Endothelial cell of umbilical vein (primary cell): Measurements from ENCODE around the gene BCL2. TPM values are rescaled to one million over a fixed set of nuclear protein-coding genes. Genes with fewer than 3 reads are reported as not detected.

Source experiments
- BruUV-seq: library from RNA; stranded (reverse); fragments of 400-500 nt; replicated peaks from 2 replicates; lab custom pipeline; 2021; lab: Mats Ljungman, UMichigan
- CTCF ChIA-PET: fragments of 300-600, 350-600 bp; sonication (Branson Sonifier 250); formaldehyde crosslinking; loops from one replicate; lab custom pipeline; 2021; ENCODE audit warnings: antibody characterized with exemption, inconsistent platforms; lab: Charles Lee
- POLR2A ChIA-PET: fragments of 300-600, 350-600 bp; sonication (Branson Sonifier 250); formaldehyde crosslinking; loops from one replicate; lab custom pipeline; 2021; ENCODE audit warnings: antibody characterized with exemption, inconsistent platforms; lab: Charles Lee
- DNase-seq: peaks from one replicate; pipeline ENCODE4 v3.0.0-alpha.2; 2011; ENCODE audit warnings: low read depth, low spot score
- FAIRE-seq: peaks from 2 replicates; lab custom pipeline; 2011; peaks lifted over from hg19 to GRCh38; lab: Jason Lieb, UNC
- H2AFZ ChIP-seq: 2 replicates; pipeline ENCODE4 v1.6.0; 2012; ENCODE audit warnings: low read depth, low read length, control low read depth, inconsistent platforms
- H3K27ac ChIP-seq: 2 replicates; pipeline ENCODE4 v1.5.1; 2011; ENCODE audit warnings: low read depth, mild to moderate bottlenecking, control low read depth, low read length, moderate library complexity; ENCODE audit not compliant: insufficient read depth
- H3K27me3 ChIP-seq, 2 experiments: 2 replicates each; pipeline versions ENCODE4 v1.6.0 to v1.6.1; 2011; ENCODE audit warnings: low read length in 2 of 2, mixed read lengths in 1 of 2; ENCODE audit not compliant: control insufficient read depth in 2 of 2, insufficient read depth in 2 of 2
- H3K36me3 ChIP-seq, 2 experiments: 2 replicates in 1 of 2; 3 replicates in 1 of 2; pipeline ENCODE4 v1.5.1; 2011; ENCODE audit warnings: low read length in 2 of 2, mild to moderate bottlenecking in 1 of 2, moderate library complexity in 1 of 2; ENCODE audit not compliant: control insufficient read depth in 2 of 2, insufficient read depth in 2 of 2; ENCODE audit errors: extremely low read depth in 1 of 2
- H3K4me1 ChIP-seq: 3 replicates; pipeline ENCODE4 v1.5.1; 2011; ENCODE audit warnings: mild to moderate bottlenecking, low read length; ENCODE audit not compliant: control insufficient read depth, insufficient read depth; ENCODE audit errors: extremely low read depth
- H3K4me2 ChIP-seq: 2 replicates; pipeline ENCODE4 v1.6.1; 2011; ENCODE audit warnings: low read length, control low read depth, mixed read lengths; ENCODE audit not compliant: insufficient read depth
- H3K4me3 ChIP-seq, 3 experiments: fragments of 200-600 bp in 1 of 3; sonication (generic), shearing (Covaris generic) in 1 of 3; replicated peaks in 1 of 3; 2 replicates each; pipeline ENCODE4 v1.5.1; 2011 to 2016; ENCODE audit warnings: control low read depth in 3 of 3, low read length in 3 of 3, mild to moderate bottlenecking in 2 of 3, inconsistent platforms in 1 of 3, low read depth in 1 of 3, moderate library complexity in 1 of 3; ENCODE audit not compliant: insufficient read depth in 1 of 3
- H3K79me2 ChIP-seq: 2 replicates; pipeline ENCODE4 v1.6.0; 2012; ENCODE audit warnings: low read length, inconsistent platforms; ENCODE audit not compliant: control insufficient read depth, insufficient read depth
- H3K9ac ChIP-seq: replicated peaks from 2 replicates; pipeline ENCODE3; 2011; ENCODE audit warnings: low read length, control low read depth; ENCODE audit not compliant: insufficient read depth; ENCODE audit errors: extremely low read depth
- H3K9me1 ChIP-seq: replicated peaks from 3 replicates; pipeline ENCODE4 v1.6.0; 2011; ENCODE audit warnings: mild to moderate bottlenecking, low read length; ENCODE audit not compliant: control insufficient read depth, insufficient read depth; ENCODE audit errors: extremely low read depth
- H3K9me3 ChIP-seq: replicated peaks from 2 replicates; pipeline ENCODE4 v1.5.1; 2012; ENCODE audit warnings: low read length, inconsistent platforms; ENCODE audit not compliant: control insufficient read depth, insufficient read depth
- H4K20me1 ChIP-seq: replicated peaks from 2 replicates; pipeline ENCODE3; 2011; ENCODE audit warnings: mild to moderate bottlenecking, low read length; ENCODE audit not compliant: control insufficient read depth, insufficient read depth; ENCODE audit errors: extremely low read depth
- EZH2 ChIP-seq: IDR thresholded peaks from 2 replicates; pipeline ENCODE4 v1.6.1; 2012; ENCODE audit warnings: borderline replicate concordance, low read depth, mild to moderate bottlenecking, moderate library complexity, low read length, inconsistent platforms; ENCODE audit not compliant: severe bottlenecking
- FOS ChIP-seq: IDR thresholded peaks from 2 replicates; pipeline ENCODE4 v1.6.1; 2011; ENCODE audit warnings: mild to moderate bottlenecking, low read length, moderate library complexity, borderline replicate concordance; ENCODE audit not compliant: insufficient read depth
- GATA2 ChIP-seq: IDR thresholded peaks from 2 replicates; pipeline ENCODE4 v1.7.0; 2011; ENCODE audit warnings: low read depth, mild to moderate bottlenecking, moderate library complexity, mixed read lengths, low read length; ENCODE audit not compliant: insufficient read length, insufficient read depth
- JUN ChIP-seq: IDR thresholded peaks from 2 replicates; pipeline ENCODE4 v1.6.1; 2011; ENCODE audit warnings: borderline replicate concordance, low read depth; ENCODE audit not compliant: insufficient read length, insufficient read depth
- MYC ChIP-seq: IDR thresholded peaks from one replicate; pipeline ENCODE4 v1.6.1; 2011; ENCODE audit warnings: mild to moderate bottlenecking, low read depth, low read length
- POLR2A ChIP-seq: IDR thresholded peaks from 2 replicates; pipeline ENCODE4 v1.6.1; 2012; ENCODE audit warnings: low read depth, mild to moderate bottlenecking, control low read depth, low read length
- POLR2AphosphoS5 ChIP-seq: IDR thresholded peaks from 2 replicates; pipeline ENCODE4 v1.6.1; 2012; ENCODE audit warnings: low read depth, mild to moderate bottlenecking, control low read depth, low read length, moderate library complexity; ENCODE audit not compliant: insufficient read depth
- dilution Hi-C: fragments of 300-500 bp; cut with MboI; formaldehyde crosslinking; loops from one replicate; pipeline ENCODE4 v1.15.0; 2019; ENCODE audit warnings: low sequenced_read_pairs; ENCODE audit not compliant: extremely low pct_ligation_motif_present
- intact Hi-C: fragments of 100-400 bp; cut with micrococcal nuclease; formaldehyde crosslinking; loops from one replicate; pipeline ENCODE4 v1.10.0; 2022
- polyA plus RNA-seq, 4 experiments: library from polyadenylated mRNA; depleted of rRNA in 3 of 4; stranded (reverse) in 3 of 4; unstranded in 1 of 4; fragments of >200 nt; gene quantifications; 2 replicates each; pipeline versions ENCODE4 v1.2.1 to v1.2.3, GENCODE V29; 2011 to 2012; ENCODE audit warnings: missing spikeins in 1 of 4
- total RNA-seq: library from RNA; stranded (reverse); gene quantifications from 2 replicates; pipeline ENCODE4 v1.2.3, GENCODE V29; 2021
- TF ChIP-seq, protein P1 (sequence below), 2 donors: IDR thresholded peaks; 1 replicate in 1 of 2; 2 replicates in 1 of 2; pipeline ENCODE4 v1.5.1; 2011; ENCODE audit warnings: low read length in 2 of 2, mild to moderate bottlenecking in 2 of 2, moderate library complexity in 2 of 2, control low read depth in 1 of 2, inconsistent platforms in 1 of 2, low read depth in 1 of 2; ENCODE audit not compliant: insufficient read depth in 1 of 2; ENCODE audit errors: extremely low read depth in 1 of 2
- TF ChIP-seq, protein P2 (sequence below): IDR thresholded peaks from 2 replicates; pipeline ENCODE4 v1.6.1; 2011; ENCODE audit not compliant: insufficient read depth, insufficient read length

The BCL2 gene
- total and polyA plus RNA-seq, 2 donors (not counting 3 experiments of a cell fraction or from before 2014, with no cell fraction given), result 0.35 to 5.0 TPM

DNA sequence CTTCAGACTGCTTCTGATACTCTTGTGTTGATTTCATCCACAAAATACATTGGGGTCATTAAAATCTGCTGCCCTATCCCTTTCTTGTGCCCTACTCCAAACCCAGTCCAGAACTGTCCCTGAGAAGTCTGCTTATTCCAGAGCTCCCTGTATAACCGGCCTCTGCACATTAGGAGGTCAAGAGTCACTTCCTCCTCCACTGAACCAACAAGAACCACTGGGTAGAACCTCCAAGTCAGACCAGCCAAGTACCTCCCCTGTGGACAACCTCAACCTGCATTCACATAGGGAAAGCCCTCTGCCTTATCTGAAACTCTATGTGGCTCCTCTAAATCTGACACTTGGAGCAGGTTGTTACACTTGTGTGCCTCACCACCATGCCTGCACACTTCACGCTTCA lies 25.3 kb upstream of the BCL2 start:
- CTCF ChIA-PET, result no interaction called here

GRCh38 chr18:63344263-63344662 lies 24.7 kb upstream of the BCL2 start:
- H2AFZ ChIP-seq, result no peak overlapping the region
- intact Hi-C loops, result loop anchor here (5.0 kb wide), 1 partner anchor 78 kb away; the partner anchor contains the start of gene VPS4B
- H4K20me1 ChIP-seq, result no peaks in the 10 kb centered on the region
- no peak overlapping the region for H3K4me3 ChIP-seq
- POLR2A ChIA-PET, result no interaction called here
- H3K4me1 ChIP-seq, result no peaks in the 10 kb centered on the region
- H3K9me3 ChIP-seq, result no peaks in the 10 kb centered on the region
- no peaks in the 10 kb centered on the region for H3K9me1 ChIP-seq
- FAIRE-seq, result no peak
- no peak for TF ChIP-seq EZH2
- no peak for TF ChIP-seq MYC
- TF ChIP-seq POLR2AphosphoS5, result no peak
- no peak for TF ChIP-seq FOS
- TF ChIP-seq JUN, result no peak
- TF ChIP-seq, protein P1, sequence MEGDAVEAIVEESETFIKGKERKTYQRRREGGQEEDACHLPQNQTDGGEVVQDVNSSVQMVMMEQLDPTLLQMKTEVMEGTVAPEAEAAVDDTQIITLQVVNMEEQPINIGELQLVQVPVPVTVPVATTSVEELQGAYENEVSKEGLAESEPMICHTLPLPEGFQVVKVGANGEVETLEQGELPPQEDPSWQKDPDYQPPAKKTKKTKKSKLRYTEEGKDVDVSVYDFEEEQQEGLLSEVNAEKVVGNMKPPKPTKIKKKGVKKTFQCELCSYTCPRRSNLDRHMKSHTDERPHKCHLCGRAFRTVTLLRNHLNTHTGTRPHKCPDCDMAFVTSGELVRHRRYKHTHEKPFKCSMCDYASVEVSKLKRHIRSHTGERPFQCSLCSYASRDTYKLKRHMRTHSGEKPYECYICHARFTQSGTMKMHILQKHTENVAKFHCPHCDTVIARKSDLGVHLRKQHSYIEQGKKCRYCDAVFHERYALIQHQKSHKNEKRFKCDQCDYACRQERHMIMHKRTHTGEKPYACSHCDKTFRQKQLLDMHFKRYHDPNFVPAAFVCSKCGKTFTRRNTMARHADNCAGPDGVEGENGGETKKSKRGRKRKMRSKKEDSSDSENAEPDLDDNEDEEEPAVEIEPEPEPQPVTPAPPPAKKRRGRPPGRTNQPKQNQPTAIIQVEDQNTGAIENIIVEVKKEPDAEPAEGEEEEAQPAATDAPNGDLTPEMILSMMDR (IDR thresholded peaks at IDR 0.05; ENCODE audit: extremely low read depth in 1 of 2, insufficient read depth in 1 of 2, low read depth in 1 of 2, low read length in 2 of 2), result no peak
- no peak for TF ChIP-seq POLR2A
- TF ChIP-seq GATA2, result no peak
- TF ChIP-seq, protein P2, sequence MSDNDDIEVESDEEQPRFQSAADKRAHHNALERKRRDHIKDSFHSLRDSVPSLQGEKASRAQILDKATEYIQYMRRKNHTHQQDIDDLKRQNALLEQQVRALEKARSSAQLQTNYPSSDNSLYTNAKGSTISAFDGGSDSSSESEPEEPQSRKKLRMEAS, result no peak
- H3K27ac ChIP-seq, result no peak overlapping the region
- H3K4me2 ChIP-seq, result no peak overlapping the region
- H3K9ac ChIP-seq, result no peak overlapping the region
- H3K79me2 ChIP-seq, result no peaks in the 10 kb centered on the region
- H3K27me3 ChIP-seq, result no peaks in the 10 kb centered on the region
- H3K36me3 ChIP-seq, result peaks cover 14 to 23% of the 10 kb centered on the region in 2 experiments
- BruUV-seq, result no TSS peak
- no peak for DNase-seq
- CTCF ChIA-PET, result interaction anchor here (0.7 to 4.7 kb wide), 2 partner anchors 93 to 95 kb away, joined by 3 to 34 read pairs; no protein-coding TSS in a partner anchor
- dilution Hi-C loops, result no loop called here

More for the DNA sequence above, 25.3 kb upstream of the BCL2 start:
- dilution Hi-C loops, result no loop called here
- Histone ChIP-seq H3K4me1 (no peaks in the 10 kb centered on the region), H3K4me2 (no peak overlapping the region), H4K20me1 (no peaks in the 10 kb centered on the region), H3K27ac (no peak overlapping the region), H3K27me3 (no peaks in the 10 kb centered on the region), H3K4me3 (no peak overlapping the region), H3K36me3 (peaks cover 14 to 26% of the 10 kb centered on the region in 2 experiments), H3K9me3 (no peaks in the 10 kb centered on the region), H3K79me2 (no peaks in the 10 kb centered on the region), H3K9me1 (no peaks in the 10 kb centered on the region), H3K9ac (no peak overlapping the region), H2AFZ (no peak overlapping the region)
- BruUV-seq, result no TSS peak
- FAIRE-seq (no peak), DNase-seq (no peak)
- TF ChIP-seq, protein P1 (IDR thresholded peaks at IDR 0.05; ENCODE audit: extremely low read depth in 1 of 2, insufficient read depth in 1 of 2, low read depth in 1 of 2, low read length in 2 of 2), result no peak
- TF ChIP-seq POLR2A, result no peak
- TF ChIP-seq GATA2, result no peak
- no peak for TF ChIP-seq JUN
- POLR2A ChIA-PET, result no interaction called here
- intact Hi-C loops, result loop anchor here (5.0 kb wide), 1 partner anchor 77 kb away; the partner anchor contains the start of gene VPS4B
